ENCODE measurements around the gene RFC2.

RFC2 gene

GRCh38 chr7:74190259-74190658, 63.9 kb downstream of the RFC2 start:
- Histone ChIP-seq H4K20me1 (ENCODE audit: control insufficient read depth, insufficient read depth, low read depth, low read length) (peaks cover 52% of the 10 kb centered on the region), H3K9me2 (replicated peaks; ENCODE audit: control insufficient read depth, low read length) (no peaks in the 10 kb centered on the region), H3K4me1 (ENCODE audit: control insufficient read depth, low read length) (peaks cover 4% of the 10 kb centered on the region; the same call in 1 of the 2 replicates), H3K9me3 (ENCODE audit: control insufficient read depth, insufficient read depth, low read length) (no peaks in the 10 kb centered on the region), H3K4me3 (ENCODE audit: low read length) (no peak overlapping the region), H3K27me3 (ENCODE audit: control insufficient read depth, low read length) (no peaks in the 10 kb centered on the region), H3F3A (ENCODE audit: control insufficient read depth, insufficient read depth) (peaks cover 20% of the 10 kb centered on the region), H3K27ac (ENCODE audit: low read depth, low read length) (no peak overlapping the region), H3K4me2 (ENCODE audit: low read length) (no peak overlapping the region), H3K36me3 (ENCODE audit: control insufficient read depth, low read length) (peaks cover 97% of the 10 kb centered on the region), H3K79me2 (ENCODE audit: control insufficient read depth, low read length) (peaks cover 74% of the 10 kb centered on the region)
- TF ChIP-seq, protein P1, sequence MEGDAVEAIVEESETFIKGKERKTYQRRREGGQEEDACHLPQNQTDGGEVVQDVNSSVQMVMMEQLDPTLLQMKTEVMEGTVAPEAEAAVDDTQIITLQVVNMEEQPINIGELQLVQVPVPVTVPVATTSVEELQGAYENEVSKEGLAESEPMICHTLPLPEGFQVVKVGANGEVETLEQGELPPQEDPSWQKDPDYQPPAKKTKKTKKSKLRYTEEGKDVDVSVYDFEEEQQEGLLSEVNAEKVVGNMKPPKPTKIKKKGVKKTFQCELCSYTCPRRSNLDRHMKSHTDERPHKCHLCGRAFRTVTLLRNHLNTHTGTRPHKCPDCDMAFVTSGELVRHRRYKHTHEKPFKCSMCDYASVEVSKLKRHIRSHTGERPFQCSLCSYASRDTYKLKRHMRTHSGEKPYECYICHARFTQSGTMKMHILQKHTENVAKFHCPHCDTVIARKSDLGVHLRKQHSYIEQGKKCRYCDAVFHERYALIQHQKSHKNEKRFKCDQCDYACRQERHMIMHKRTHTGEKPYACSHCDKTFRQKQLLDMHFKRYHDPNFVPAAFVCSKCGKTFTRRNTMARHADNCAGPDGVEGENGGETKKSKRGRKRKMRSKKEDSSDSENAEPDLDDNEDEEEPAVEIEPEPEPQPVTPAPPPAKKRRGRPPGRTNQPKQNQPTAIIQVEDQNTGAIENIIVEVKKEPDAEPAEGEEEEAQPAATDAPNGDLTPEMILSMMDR (IDR thresholded peaks at IDR 0.05; ENCODE audit: low read depth, low read length, poor library complexity, severe bottlenecking) = no peak
- TF ChIP-seq EZH2phosphoT487 (IDR thresholded peaks at IDR 0.05; ENCODE audit: borderline replicate concordance, low read length) = no peak

- peaks cover 98% of the 10 kb centered on the region for H3K36me3 ChIP-seq (ENCODE audit: control insufficient read depth, low read length)
- peaks cover 68% of the 10 kb centered on the region for H4K20me1 ChIP-seq (ENCODE audit: control insufficient read depth, insufficient read depth, low read depth, low read length)
- H3K27ac ChIP-seq (ENCODE audit: low read depth, low read length) = no peak overlapping the region
These were observed 66.1 kb downstream of the RFC2 start for GRCh38 chr7:74187915-74188675.

GRCh38 chr7:74185636-74186035, 68.6 kb downstream of the RFC2 start:
- Histone ChIP-seq H3K4me1 (ENCODE audit: control insufficient read depth, low read length) (peaks cover 46% of the 10 kb centered on the region), H3K4me2 (ENCODE audit: low read length) (no peak overlapping the region), H3F3A (ENCODE audit: control insufficient read depth, insufficient read depth) (peaks cover 23% of the 10 kb centered on the region), H3K4me3 (ENCODE audit: low read length) (no peak overlapping the region), H4K20me1 (ENCODE audit: control insufficient read depth, insufficient read depth, low read depth, low read length) (peaks cover 72% of the 10 kb centered on the region), H3K9me3 (ENCODE audit: control insufficient read depth, insufficient read depth, low read length) (no peaks in the 10 kb centered on the region), H3K27ac (ENCODE audit: low read depth, low read length) (no peak overlapping the region), H3K27me3 (ENCODE audit: control insufficient read depth, low read length) (no peaks in the 10 kb centered on the region), H3K79me2 (ENCODE audit: control insufficient read depth, low read length) (peaks cover 100% of the 10 kb centered on the region), H3K36me3 (ENCODE audit: control insufficient read depth, low read length) (peaks cover 99% of the 10 kb centered on the region), H3K9me2 (replicated peaks; ENCODE audit: control insufficient read depth, low read length) (no peaks in the 10 kb centered on the region)
- TF ChIP-seq, protein P1 (IDR thresholded peaks at IDR 0.05; ENCODE audit: low read depth, low read length, poor library complexity, severe bottlenecking) = no peak

More at GRCh38 chr7:74187915-74188675, 66.1 kb downstream of the RFC2 start:
- Histone ChIP-seq H3K27me3 (ENCODE audit: control insufficient read depth, low read length) (no peaks in the 10 kb centered on the region), H3K4me3 (ENCODE audit: low read length) (no peak overlapping the region), H3F3A (ENCODE audit: control insufficient read depth, insufficient read depth) (peaks cover 16% of the 10 kb centered on the region), H3K4me1 (ENCODE audit: control insufficient read depth, low read length) (peaks cover 22% of the 10 kb centered on the region), H3K9me3 (ENCODE audit: control insufficient read depth, insufficient read depth, low read length) (no peaks in the 10 kb centered on the region), H3K79me2 (ENCODE audit: control insufficient read depth, low read length) (peaks cover 91% of the 10 kb centered on the region), H3K9me2 (replicated peaks; ENCODE audit: control insufficient read depth, low read length) (no peaks in the 10 kb centered on the region), H3K4me2 (ENCODE audit: low read length) (no peak overlapping the region)
- TF ChIP-seq, protein P1 (IDR thresholded peaks at IDR 0.05; ENCODE audit: low read depth, low read length, poor library complexity, severe bottlenecking) = no peak
- no peak for TF ChIP-seq EZH2phosphoT487 (IDR thresholded peaks at IDR 0.05; ENCODE audit: borderline replicate concordance, low read length)
